Gastroesophageal sphincter (tissue), 4 donors: ENCODE measurements around the gene SEPTIN1. TPM values are rescaled to one million over a fixed set of nuclear protein-coding genes. Genes with fewer than 3 reads are reported as not detected.

Experiments
- ATAC-seq: fragments of 150-250 bp; one replicate; pipeline ENCODE4 v1.9.1; 2016; ENCODE audit warnings: mild to moderate bottlenecking, moderate library complexity
- H3K27ac ChIP-seq, 4 donors: fragments of 200-600 bp; sonication (generic) in 3 of 4; 1 replicate in 3 of 4; 2 replicates in 1 of 4; pipeline ENCODE4 v1.5.1; 2016 to 2019
- H3K27me3 ChIP-seq: fragments of 200-600 bp; sonication (generic); one replicate; pipeline ENCODE4 v1.5.1; 2019
- H3K36me3 ChIP-seq, 2 donors: fragments of 200-600 bp; sonication (generic); one replicate each; pipeline ENCODE4 v1.5.1; 2019; ENCODE audit warnings: control low read depth in 1 of 2
- H3K4me1 ChIP-seq, 3 donors: fragments of 200-600 bp; sonication (generic); 1 replicate in 2 of 3; 2 replicates in 1 of 3; pipeline ENCODE4 v1.5.1; 2016 to 2019; ENCODE audit warnings: control low read depth in 2 of 3
- H3K4me3 ChIP-seq, 2 donors: fragments of 200-600 bp; sonication (generic); one replicate each; pipeline ENCODE4 v1.5.1; 2019; ENCODE audit warnings: mild to moderate bottlenecking in 1 of 2, moderate library complexity in 1 of 2
- H3K9me3 ChIP-seq, 3 donors: fragments of 200-600 bp; sonication (generic); one replicate each; pipeline ENCODE4 v1.5.1; 2017 to 2019; ENCODE audit warnings: control low read depth in 2 of 3
- EP300 ChIP-seq: sonication (generic); formaldehyde crosslinking; IDR thresholded peaks from one replicate; pipeline ENCODE4 v1.6.1; 2017; ENCODE audit warnings: antibody characterized with exemption, mild to moderate bottlenecking
- POLR2A ChIP-seq, 2 donors: fragments of 450-650 bp; IDR thresholded peaks; one replicate each; pipeline ENCODE4 v1.6.1; 2017; ENCODE audit warnings: antibody characterized with exemption in 2 of 2, mild to moderate bottlenecking in 2 of 2, moderate library complexity in 1 of 2
- POLR2AphosphoS5 ChIP-seq: sonication (generic); formaldehyde crosslinking; IDR thresholded peaks from one replicate; pipeline ENCODE4 v1.6.1; 2017; ENCODE audit warnings: antibody characterized with exemption
- WGBS, 2 donors: methylation state at CpG; one replicate each; pipeline ENCODE4 v1.1.5; 2018; ENCODE audit warnings: low coverage in 1 of 2; 5-methylcytosine and 5-hydroxymethylcytosine counted together
- total RNA-seq, 4 donors: library from RNA; depleted of rRNA; stranded (reverse); fragments of >200 nt; gene quantifications; one replicate each; pipeline ENCODE4 v1.1.0, GENCODE V29; 2016
- TF ChIP-seq, protein P1 (sequence below), 4 experiments: fragments of 200-600 bp in 2 of 4; fragments of 450-650 bp in 2 of 4; sonication (generic) in 1 of 4; IDR thresholded peaks; one replicate each; pipeline ENCODE4 v1.5.1; 2017 to 2019; ENCODE audit warnings: antibody characterized with exemption in 4 of 4, mild to moderate bottlenecking in 2 of 4, moderate library complexity in 2 of 4

SEPTIN1 gene
- total RNA-seq, 4 donors from 2014 or later, result 0.59 to 2.2 (median 1.2) TPM

GRCh38 chr16:30355144-30355953 lies 27.0 kb downstream of the SEPTIN1 start, which contains the start of gene CD2BP2:
Gene CD2BP2, minus strand, starts transcription at chr16:30355308. Its CDS starts 627 bp downstream, at chr16:30354681.
- Histone ChIP-seq H3K27me3 (no peaks in the 10 kb centered on the region), H3K9me3 (no peaks in the 10 kb centered on the region), H3K4me3 (peak within 1 kb of the TSS; percentile 60 to 74), H3K4me1 (peaks cover 3 to 54% (median 40%) of the 10 kb centered on the region in 3 donors), H3K27ac (peak within 1 kb of the TSS; percentile 87 to 100 (median 93)), H3K36me3 (peaks cover 0 to 76% of the 10 kb centered on the region in 2 donors)
- peak; percentile 95 for ATAC-seq
- 0% methylated on average over 10 to 14 of the region's 45 CpGs for WGBS, 2 donors
- TF ChIP-seq POLR2AphosphoS5 (peak; percentile 93), POLR2A (IDR thresholded peaks at IDR 0.05) (peak; percentile 9 to 22), EP300 (no peak)
- TF ChIP-seq, protein P1, sequence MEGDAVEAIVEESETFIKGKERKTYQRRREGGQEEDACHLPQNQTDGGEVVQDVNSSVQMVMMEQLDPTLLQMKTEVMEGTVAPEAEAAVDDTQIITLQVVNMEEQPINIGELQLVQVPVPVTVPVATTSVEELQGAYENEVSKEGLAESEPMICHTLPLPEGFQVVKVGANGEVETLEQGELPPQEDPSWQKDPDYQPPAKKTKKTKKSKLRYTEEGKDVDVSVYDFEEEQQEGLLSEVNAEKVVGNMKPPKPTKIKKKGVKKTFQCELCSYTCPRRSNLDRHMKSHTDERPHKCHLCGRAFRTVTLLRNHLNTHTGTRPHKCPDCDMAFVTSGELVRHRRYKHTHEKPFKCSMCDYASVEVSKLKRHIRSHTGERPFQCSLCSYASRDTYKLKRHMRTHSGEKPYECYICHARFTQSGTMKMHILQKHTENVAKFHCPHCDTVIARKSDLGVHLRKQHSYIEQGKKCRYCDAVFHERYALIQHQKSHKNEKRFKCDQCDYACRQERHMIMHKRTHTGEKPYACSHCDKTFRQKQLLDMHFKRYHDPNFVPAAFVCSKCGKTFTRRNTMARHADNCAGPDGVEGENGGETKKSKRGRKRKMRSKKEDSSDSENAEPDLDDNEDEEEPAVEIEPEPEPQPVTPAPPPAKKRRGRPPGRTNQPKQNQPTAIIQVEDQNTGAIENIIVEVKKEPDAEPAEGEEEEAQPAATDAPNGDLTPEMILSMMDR (IDR thresholded peaks at IDR 0.05), result peak in 1 of 4 experiments; percentile 34

DNA sequence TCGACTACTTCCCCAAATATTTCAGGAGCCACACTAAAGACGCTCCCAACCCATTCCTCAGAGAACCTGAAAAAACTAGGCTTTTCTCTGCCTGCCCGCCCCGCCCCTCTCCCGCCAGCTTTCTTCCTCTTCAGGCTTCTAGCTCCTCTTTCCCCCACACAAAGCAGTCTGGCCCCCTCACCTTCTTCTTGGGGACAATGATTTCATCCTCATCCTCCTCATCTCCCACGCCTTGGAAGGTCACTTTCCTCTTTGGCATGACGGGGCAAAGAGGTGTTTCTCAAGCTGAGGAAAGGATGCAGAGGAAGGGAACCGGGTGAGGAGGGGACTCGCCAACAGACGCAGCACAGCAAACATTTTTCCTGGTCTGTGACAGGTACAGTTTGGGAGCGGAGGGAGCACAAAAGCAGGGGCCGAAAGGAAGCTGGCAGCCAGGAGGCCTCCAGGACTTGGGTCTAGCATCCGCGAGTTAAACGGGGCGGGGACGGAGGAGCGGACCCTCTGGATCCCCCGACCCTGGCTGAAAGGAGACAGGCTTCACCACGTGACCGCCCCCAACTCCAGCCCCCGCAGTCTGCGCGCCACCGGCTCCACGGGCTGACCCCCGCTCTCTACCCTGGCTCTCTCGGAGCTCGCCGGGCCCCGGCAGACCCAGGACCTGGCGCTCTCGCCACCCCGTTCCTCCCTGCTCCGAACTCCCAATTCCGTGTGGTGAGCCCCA lies 27.8 kb downstream of the SEPTIN1 start:
- peak; percentile 17 for ATAC-seq
- no peaks in the 10 kb centered on the region for H3K9me3 ChIP-seq
- WGBS, 2 donors, result 2 to 12% methylated on average over 5 to 6 of the region's 36 CpGs
- peaks cover 3 to 54% (median 40%) of the 10 kb centered on the region in 3 donors for H3K4me1 ChIP-seq
- H3K27me3 ChIP-seq, result no peaks in the 10 kb centered on the region
- peak overlapping the region; percentile 60 to 74 for H3K4me3 ChIP-seq
- peak overlapping the region; percentile 64 to 100 (median 90) for H3K27ac ChIP-seq
- peaks cover 0 to 76% of the 10 kb centered on the region in 2 donors for H3K36me3 ChIP-seq
- TF ChIP-seq EP300, result no peak
- TF ChIP-seq, protein P1 (IDR thresholded peaks at IDR 0.05), result no peak

DNA sequence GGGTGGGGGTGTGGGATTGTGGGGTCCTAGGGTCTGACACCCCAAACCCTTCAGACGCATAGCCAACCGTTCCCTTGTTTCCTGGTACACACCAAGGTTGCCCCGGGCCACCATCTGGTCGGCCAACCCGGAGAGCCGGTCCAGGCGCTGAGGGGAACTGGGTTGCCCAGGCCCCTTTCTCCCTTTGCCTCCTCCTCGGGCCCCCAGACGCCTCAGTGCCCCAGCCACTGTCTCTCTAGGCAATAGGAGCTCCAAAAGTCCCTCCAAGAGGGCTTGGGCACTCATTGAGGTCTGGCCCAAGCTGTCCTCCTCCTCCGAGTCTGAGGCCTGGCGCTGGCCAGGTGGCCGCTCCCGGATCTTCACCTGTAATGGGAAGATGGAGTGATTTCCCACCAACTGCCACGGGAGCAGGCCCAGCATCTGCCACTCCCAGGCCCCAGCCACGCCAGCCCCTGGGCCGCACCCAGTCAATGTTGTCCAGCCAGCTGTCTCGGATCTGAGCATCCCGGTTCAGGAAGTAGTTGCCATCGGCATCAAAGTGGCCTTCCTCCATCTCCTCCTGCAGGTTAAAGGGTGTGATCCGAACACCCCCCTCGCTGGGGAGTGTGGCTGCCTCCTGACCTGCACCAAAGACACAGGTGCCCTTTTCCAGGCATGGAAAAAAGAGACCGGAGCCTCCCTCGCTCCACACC lies 28.8 kb downstream of the SEPTIN1 start:
- peak overlapping the region in 3 of 4 donors; percentile 87 to 100 (median 94) for H3K27ac ChIP-seq
- H3K9me3 ChIP-seq, result no peaks in the 10 kb centered on the region
- WGBS, 2 donors, result 91% methylated on average over 9 of the region's 23 CpGs; no CpG with 5 or more reads in 1 of the 2 donors
- H3K36me3 ChIP-seq, result peaks cover 0 to 70% of the 10 kb centered on the region in 2 donors
- no peak for ATAC-seq
- H3K4me3 ChIP-seq, result peak overlapping the region in 1 of 2 donors; percentile 74
- TF ChIP-seq, protein P1 (IDR thresholded peaks at IDR 0.05), result no peak
- no peak for TF ChIP-seq EP300
- no peak for TF ChIP-seq POLR2AphosphoS5
- TF ChIP-seq POLR2A (IDR thresholded peaks at IDR 0.05), result no peak
- no peaks in the 10 kb centered on the region for H3K27me3 ChIP-seq
- peaks cover 3 to 54% (median 40%) of the 10 kb centered on the region in 3 donors for H3K4me1 ChIP-seq

DNA sequence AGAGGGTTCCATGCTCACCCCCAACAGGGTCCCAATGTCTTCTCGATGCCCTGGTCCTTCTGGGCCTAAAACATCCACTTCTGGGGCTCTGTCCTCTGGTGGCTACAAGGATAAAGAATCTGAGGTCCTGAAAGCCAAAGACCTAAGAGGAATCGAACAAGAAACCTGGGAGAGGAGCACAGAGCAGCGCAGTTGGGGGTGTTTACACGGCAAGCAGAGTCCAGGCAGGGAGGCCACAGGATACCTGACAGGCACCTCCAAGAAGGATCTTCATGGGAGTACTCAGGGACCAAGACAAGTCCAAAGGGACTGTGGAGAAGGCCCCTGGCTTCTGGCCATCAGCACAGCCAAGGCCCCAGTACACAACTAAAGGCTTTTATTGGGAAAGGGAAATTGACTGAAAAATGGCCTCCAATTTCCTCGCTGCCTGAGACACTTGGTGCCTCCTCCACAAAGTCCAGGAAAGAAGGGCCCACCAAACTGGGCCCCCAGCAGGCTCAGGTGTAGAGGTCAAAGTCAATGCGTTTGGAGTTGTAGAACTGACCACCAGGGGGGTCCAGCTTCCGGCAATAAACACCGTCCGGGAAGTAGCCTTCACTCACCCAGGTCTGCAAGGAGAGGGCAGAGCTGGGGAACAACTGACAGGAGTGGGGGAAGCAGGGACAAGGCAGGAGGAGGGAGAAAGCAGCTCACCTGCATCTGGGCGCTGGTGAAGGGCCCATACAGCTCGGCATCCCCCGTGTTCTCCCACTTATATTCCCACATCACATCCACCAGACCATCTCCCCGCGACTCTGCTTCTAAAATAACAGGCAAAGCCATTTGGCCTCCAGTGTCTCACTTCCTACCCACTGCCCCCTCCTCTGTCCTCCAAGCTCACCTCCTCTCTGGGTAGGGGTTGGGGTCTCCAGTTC lies 29.6 kb downstream of the SEPTIN1 start:
- WGBS, 2 donors, result 82 to 92% methylated on average over 7 of the region's 14 CpGs
- H3K36me3 ChIP-seq, result peaks cover 0 to 62% of the 10 kb centered on the region in 2 donors
- peak overlapping the region in 3 of 4 donors; percentile 87 to 100 (median 94) for H3K27ac ChIP-seq
- H3K4me3 ChIP-seq, result no peak overlapping the region
- no peaks in the 10 kb centered on the region for H3K9me3 ChIP-seq
- no peak for ATAC-seq
- H3K27me3 ChIP-seq, result no peaks in the 10 kb centered on the region
- H3K4me1 ChIP-seq, result peaks cover 3 to 54% (median 40%) of the 10 kb centered on the region in 3 donors
- TF ChIP-seq POLR2AphosphoS5 (no peak), EP300 (no peak), POLR2A (IDR thresholded peaks at IDR 0.05) (no peak)
- TF ChIP-seq, protein P1 (IDR thresholded peaks at IDR 0.05), result peak in 1 of 4 experiments; percentile 12
